Measurements from ENCODE around the gene MAP3K3.

Gene MAP3K3

GRCh38 chr17:63702721-63703015 is 80.5 kb downstream of the MAP3K3 start:
- TF ChIP-seq CTCF (IDR thresholded peaks at IDR 0.05; ENCODE audit: extremely low read depth, missing control alignments), result no peak
- no peak for DNase-seq (ENCODE audit: low spot score)

DNA sequence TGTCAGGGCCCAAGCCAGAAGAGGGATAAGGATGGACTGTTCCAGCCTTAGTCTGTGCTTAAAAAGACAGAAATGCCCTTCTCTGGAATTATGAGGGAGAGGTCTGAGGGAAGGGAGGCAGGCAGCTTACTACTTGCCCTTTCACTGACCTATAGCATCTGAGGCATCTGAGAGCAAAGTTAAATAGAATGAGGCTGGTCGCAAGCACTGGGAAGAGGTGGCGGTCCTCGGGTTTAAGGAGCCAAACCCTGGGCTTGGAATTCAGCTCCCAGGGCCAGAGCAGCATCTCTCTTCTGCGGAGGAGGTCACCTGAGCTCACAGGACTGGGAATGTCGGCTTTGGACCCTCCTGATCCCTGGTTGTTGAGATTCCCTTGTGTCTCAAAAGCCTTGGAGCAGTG is 80.8 kb downstream of the MAP3K3 start:
- no peak for DNase-seq (ENCODE audit: low spot score)
- no peak for TF ChIP-seq CTCF (IDR thresholded peaks at IDR 0.05; ENCODE audit: extremely low read depth, missing control alignments)

GRCh38 chr17:63703556-63704258 is 81.5 kb downstream of the MAP3K3 start:
- TF ChIP-seq CTCF (IDR thresholded peaks at IDR 0.05; ENCODE audit: extremely low read depth, missing control alignments), result no peak
- DNase-seq (ENCODE audit: low spot score), result no peak

- no peak for TF ChIP-seq CTCF (IDR thresholded peaks at IDR 0.05; ENCODE audit: extremely low read depth, missing control alignments)
These were observed 82.0 kb downstream of the MAP3K3 start for GRCh38 chr17:63704259-63704576.

GRCh38 chr17:63704836-63705235 is 82.6 kb downstream of the MAP3K3 start:
- DNase-seq (ENCODE audit: low spot score), result no peak
- no peak for TF ChIP-seq CTCF (IDR thresholded peaks at IDR 0.05; ENCODE audit: extremely low read depth, missing control alignments)

More at GRCh38 chr17:63704259-63704576, 82.0 kb downstream of the MAP3K3 start:
- no peak for DNase-seq (ENCODE audit: low spot score)

DNA sequence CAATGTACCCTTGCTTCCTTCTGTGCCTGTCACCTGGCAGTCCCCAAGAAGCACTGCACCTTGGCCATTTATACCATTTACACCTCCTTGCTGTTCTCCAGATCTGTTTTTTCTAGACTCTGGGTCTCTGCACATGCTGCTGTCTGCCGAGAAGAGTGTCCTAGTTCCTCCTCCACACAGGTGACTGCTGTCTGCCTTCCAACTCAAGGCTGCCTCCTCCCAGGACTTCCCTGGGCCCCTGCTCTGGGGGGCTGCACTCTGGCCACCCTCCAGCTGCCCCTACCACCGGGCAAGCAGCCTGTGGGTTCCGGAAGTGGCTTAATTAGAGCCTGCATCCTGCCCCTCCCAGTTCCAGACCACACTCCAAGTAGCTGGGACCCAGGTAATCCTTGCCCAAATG is 83.4 kb downstream of the MAP3K3 start:
- TF ChIP-seq CTCF (IDR thresholded peaks at IDR 0.05; ENCODE audit: extremely low read depth, missing control alignments), result no peak
- no peak for DNase-seq (ENCODE audit: low spot score)

DNA sequence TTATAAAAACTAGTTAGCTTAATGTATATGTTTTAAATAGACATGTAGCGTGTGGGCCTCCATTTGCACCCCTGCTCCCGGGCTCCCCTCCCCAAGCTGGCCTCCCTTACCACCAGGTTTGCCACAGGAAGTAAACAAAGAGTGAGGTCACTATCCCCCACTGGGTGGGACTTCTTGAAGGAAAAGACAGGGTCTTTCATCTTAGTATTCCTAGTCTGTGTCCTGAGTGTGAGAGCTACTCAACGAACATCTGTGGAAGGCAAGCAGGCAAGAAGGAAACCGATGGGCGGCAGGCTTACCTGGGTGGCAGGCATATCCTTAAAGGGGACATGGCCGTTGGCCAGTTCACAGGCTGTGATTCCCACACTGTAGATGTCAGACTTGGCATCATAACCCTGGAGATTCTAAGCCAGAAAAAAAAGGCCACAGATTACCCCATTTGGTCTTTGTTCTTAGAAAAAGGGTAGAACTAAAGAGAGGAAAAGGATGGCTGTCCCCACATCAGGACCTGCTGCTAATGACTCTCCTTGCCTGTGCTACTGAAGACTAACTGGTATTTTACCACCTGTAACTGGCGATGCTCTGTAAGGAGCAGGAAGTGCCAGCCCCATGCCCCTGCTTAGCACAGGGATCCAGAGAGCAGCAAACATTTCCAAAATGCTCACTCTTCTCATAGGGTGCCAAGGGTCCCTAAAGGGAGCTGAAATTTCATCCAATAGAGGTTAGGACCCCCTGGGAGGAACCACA is 84.3 kb downstream of the MAP3K3 start:
- DNase-seq (ENCODE audit: low spot score), result no peak
- no peak for TF ChIP-seq CTCF (IDR thresholded peaks at IDR 0.05; ENCODE audit: extremely low read depth, missing control alignments)

All from GM20000 (cell line).